Smooth muscle cell (in vitro differentiated cells): ENCODE data around the gene GGT6. TPM values are rescaled to one million over a fixed set of nuclear protein-coding genes. Genes with fewer than 3 reads are reported as not detected.

ENCODE experiments used
- DNase-seq: peaks from one replicate; lab custom pipeline; 2025; ENCODE audit not compliant: unreplicated experiment; lab: John Stamatoyannopoulos, UW
- H2AFZ ChIP-seq: fragments of 200-600 bp; sonication (generic); 2 replicates; pipeline ENCODE4 v1.6.0; 2016; ENCODE audit warnings: antibody characterized with exemption, low read depth, mild to moderate bottlenecking
- H3F3A ChIP-seq: fragments of 200-600 bp; sonication (generic); 2 replicates; pipeline ENCODE4 v1.6.0; 2017; ENCODE audit warnings: antibody characterized with exemption, low read depth
- H3K27ac ChIP-seq: fragments of 200-600 bp; sonication (generic); 2 replicates; pipeline ENCODE4 v1.5.1; 2016; ENCODE audit warnings: low read depth, mild to moderate bottlenecking
- H3K27me3 ChIP-seq: fragments of 200-600 bp; sonication (generic); 2 replicates; pipeline ENCODE4 v1.6.1; 2016; ENCODE audit warnings: low read depth, mild to moderate bottlenecking
- H3K36me3 ChIP-seq: fragments of 200-600 bp; sonication (generic); 2 replicates; pipeline ENCODE4 v1.5.1; 2016; ENCODE audit warnings: low read depth
- H3K4me1 ChIP-seq: fragments of 200-600 bp; sonication (generic); 2 replicates; pipeline ENCODE4 v1.5.1; 2016; ENCODE audit warnings: low read depth
- H3K4me2 ChIP-seq: fragments of 200-600 bp; sonication (generic); 2 replicates; pipeline ENCODE4 v1.6.0; 2016; ENCODE audit warnings: mild to moderate bottlenecking
- H3K4me3 ChIP-seq: fragments of 200-600 bp; sonication (generic); 2 replicates; pipeline ENCODE4 v1.5.1; 2016; ENCODE audit warnings: mild to moderate bottlenecking
- H3K79me2 ChIP-seq: fragments of 200-600 bp; sonication (generic); 2 replicates; pipeline ENCODE4 v1.6.0; 2016; ENCODE audit warnings: low read depth, mild to moderate bottlenecking
- H3K9ac ChIP-seq: fragments of 200-600 bp; sonication (generic); 2 replicates; pipeline ENCODE4 v1.6.0; 2016; ENCODE audit warnings: low read depth
- H3K9me3 ChIP-seq: fragments of 200-600 bp; sonication (generic); replicated peaks from 2 replicates; pipeline ENCODE4 v1.5.1; 2016; ENCODE audit warnings: low read depth
- H4K20me1 ChIP-seq: fragments of 200-600 bp; sonication (generic); 2 replicates; pipeline ENCODE4 v1.6.0; 2016; ENCODE audit warnings: low read depth
- CTCF ChIP-seq: fragments of 200-600 bp; sonication (generic); IDR thresholded peaks from 2 replicates; pipeline ENCODE4 v1.5.1; 2017; ENCODE audit warnings: borderline replicate concordance, mild to moderate bottlenecking, antibody characterized with exemption; ENCODE audit not compliant: insufficient read depth, poor library complexity, severe bottlenecking
- WGBS: methylation state at CpG from one replicate; pipeline ENCODE4 v1.1.7; 2016; ENCODE audit warnings: low lambda C conversion rate; 5-methylcytosine and 5-hydroxymethylcytosine counted together
- polyA plus RNA-seq: library from polyadenylated mRNA; unstranded; fragments of >200 nt; fragmentation: Nextera tagmentation; extraction: Ambion mirVana; gene quantifications from 2 replicates; pipeline ENCODE4 v1.2.1, GENCODE V29; 2016
- total RNA-seq: library from RNA; depleted of rRNA; stranded (reverse); fragments of >200 nt; gene quantifications from 2 replicates; pipeline ENCODE4 v1.2.3, GENCODE V29; 2014

Gene GGT6
- total and polyA plus RNA-seq, 2 experiments from 2014 or later: 0.27 TPM; not detected in 1

GRCh38 chr17:4547118-4547906, 13.1 kb downstream of the GGT6 start:
- WGBS: 96% methylated on average over 17 of the region's 17 CpGs
- TF ChIP-seq CTCF: no peak
- H3K4me2 ChIP-seq: no peak overlapping the region
- no peak for DNase-seq
- H3K36me3 ChIP-seq: no peaks in the 10 kb centered on the region
- H3K4me1 ChIP-seq: no peaks in the 10 kb centered on the region
- no peaks in the 10 kb centered on the region for H3K9me3 ChIP-seq
- H3K27ac ChIP-seq: no peak overlapping the region
- no peak overlapping the region for H3K4me3 ChIP-seq
- no peak overlapping the region for H3K9ac ChIP-seq
- H3K79me2 ChIP-seq: no peaks in the 10 kb centered on the region
- H3K27me3 ChIP-seq: no peaks in the 10 kb centered on the region
- no peaks in the 10 kb centered on the region for H4K20me1 ChIP-seq
- H2AFZ ChIP-seq: no peak overlapping the region
- H3F3A ChIP-seq: no peaks in the 10 kb centered on the region

GRCh38 chr17:4545217-4545951, 15.0 kb downstream of the GGT6 start:
- Histone ChIP-seq H3K36me3 (no peaks in the 10 kb centered on the region), H3F3A (no peaks in the 10 kb centered on the region), H3K79me2 (no peaks in the 10 kb centered on the region), H3K4me3 (no peak overlapping the region), H3K27ac (no peak overlapping the region), H3K27me3 (no peaks in the 10 kb centered on the region), H4K20me1 (no peaks in the 10 kb centered on the region), H2AFZ (no peak overlapping the region), H3K4me2 (no peak overlapping the region), H3K4me1 (no peaks in the 10 kb centered on the region), H3K9me3 (no peaks in the 10 kb centered on the region), H3K9ac (no peak overlapping the region)
- no peak for TF ChIP-seq CTCF
- DNase-seq: no peak
- WGBS: 94% methylated on average over 29 of the region's 32 CpGs

- H3K4me1 ChIP-seq: no peaks in the 10 kb centered on the region
- DNase-seq: no peak
- no peaks in the 10 kb centered on the region for H3F3A ChIP-seq
- H3K36me3 ChIP-seq: no peaks in the 10 kb centered on the region
- H4K20me1 ChIP-seq: no peaks in the 10 kb centered on the region
- no peaks in the 10 kb centered on the region for H3K27me3 ChIP-seq
- H3K27ac ChIP-seq: no peak overlapping the region
- WGBS: no CpG with 5 or more reads among the region's 18 CpGs
- TF ChIP-seq CTCF: no peak
- no peaks in the 10 kb centered on the region for H3K79me2 ChIP-seq
- H3K4me3 ChIP-seq: no peak overlapping the region
- no peak overlapping the region for H3K4me2 ChIP-seq
- H3K9ac ChIP-seq: no peak overlapping the region
- no peak overlapping the region for H2AFZ ChIP-seq
- H3K9me3 ChIP-seq: no peaks in the 10 kb centered on the region
Observed at GRCh38 chr17:4544951-4545216, 15.5 kb downstream of the GGT6 start.
